HEK293 (cell line): ENCODE measurements around the gene ARHGEF4.
"Not testable (repeated sequence)": the region's sequence is repeated elsewhere in the genome, so short reads cannot be mapped to it uniquely, and the experiment has no call there.

Experiments
- CTCF ChIA-PET: fragments of 350-600 bp; formaldehyde crosslinking; extraction: SDS; loops from one replicate; lab custom pipeline; 2021; ENCODE audit warnings: antibody characterized with exemption; lab: Yijun Ruan, JAX
- POLR2A ChIA-PET: fragments of 300-600 bp; formaldehyde crosslinking; extraction: SDS; loops from one replicate; lab custom pipeline; 2020; ENCODE audit warnings: antibody characterized with exemption, inconsistent platforms; lab: Yijun Ruan, JAX
- H3K27ac ChIP-seq: fragments of 200-500 bp; sonication (Bioruptor generic); 2 replicates; pipeline ENCODE4 v1.5.1; 2014; ENCODE audit warnings: low read depth, low read length, control low read depth, inconsistent platforms; ENCODE audit errors: extremely low read depth
- H3K36me3 ChIP-seq, 2 experiments: fragments of 200-500 bp in 1 of 2; sonication (Bioruptor generic) in 1 of 2; 1 replicate in 1 of 2; 2 replicates in 1 of 2; pipeline ENCODE4 v1.5.1; 2014 to 2017; ENCODE audit warnings: inconsistent platforms in 2 of 2, low read length in 2 of 2; ENCODE audit not compliant: control insufficient read depth in 2 of 2, insufficient read depth in 1 of 2
- H3K4me1 ChIP-seq: fragments of 200-500 bp; sonication (Bioruptor generic); 2 replicates; pipeline ENCODE4 v1.5.1; 2014; ENCODE audit warnings: mild to moderate bottlenecking, low read length, inconsistent platforms; ENCODE audit not compliant: control insufficient read depth, insufficient read depth
- H3K4me3 ChIP-seq: 2 replicates; pipeline ENCODE4 v1.5.1; 2011; ENCODE audit warnings: low read depth, mild to moderate bottlenecking, control low read depth, low read length, moderate library complexity
- H3K9me3 ChIP-seq: fragments of 200-500 bp; sonication (Bioruptor generic); 2 replicates; pipeline ENCODE4 v1.5.1; 2014; ENCODE audit warnings: low read depth, low read length, inconsistent platforms; ENCODE audit not compliant: control insufficient read depth, insufficient read depth
- GLI2 ChIP-seq: fragments of 450-650 bp; formaldehyde crosslinking; IDR thresholded peaks from 2 replicates; pipeline ENCODE4; 2017; ENCODE audit warnings: missing biosample characterization, missing genetic modification characterization, low read depth, borderline replicate concordance
- KLF1 ChIP-seq: fragments of 450-650 bp; formaldehyde crosslinking; IDR thresholded peaks from 2 replicates; pipeline ENCODE4 v1.5.1; 2016; ENCODE audit warnings: missing biosample characterization, missing genetic modification characterization
- SALL2 ChIP-seq: fragments of 450-650 bp; formaldehyde crosslinking; IDR thresholded peaks from 2 replicates; pipeline ENCODE4 v1.5.0; 2017; ENCODE audit warnings: missing biosample characterization, mild to moderate bottlenecking, missing genetic modification characterization, borderline replicate concordance
- TRIM28 ChIP-seq: IDR thresholded peaks from 2 replicates; pipeline ENCODE4 v1.6.1; 2011; ENCODE audit warnings: low read length, control low read depth, borderline replicate concordance
- YY1 ChIP-seq: fragments of 450-650 bp; formaldehyde crosslinking; IDR thresholded peaks from 2 replicates; pipeline ENCODE4 v1.5.1; 2018; ENCODE audit warnings: missing biosample characterization, missing genetic modification characterization
- YY2 ChIP-seq: fragments of 450-650 bp; formaldehyde crosslinking; IDR thresholded peaks from 2 replicates; pipeline ENCODE4 v1.5.1; 2016; ENCODE audit warnings: missing biosample characterization, missing genetic modification characterization
- ZNF140 ChIP-seq: fragments of 450-650 bp; formaldehyde crosslinking; IDR thresholded peaks from 2 replicates; pipeline ENCODE4 v1.5.1; 2016; ENCODE audit warnings: missing biosample characterization, missing genetic modification characterization
- ZNF184 ChIP-seq: fragments of 450-650 bp; IDR thresholded peaks from 2 replicates; pipeline ENCODE4 v1.5.1; 2018; ENCODE audit warnings: missing biosample characterization, mild to moderate bottlenecking, missing genetic modification characterization
- ZNF214 ChIP-seq: fragments of 450-650 bp; formaldehyde crosslinking; IDR thresholded peaks from 2 replicates; pipeline ENCODE4 v1.5.1; 2017; ENCODE audit warnings: missing biosample characterization, mild to moderate bottlenecking, missing genetic modification characterization, borderline replicate concordance
- ZNF239 ChIP-seq: fragments of 450-650 bp; formaldehyde crosslinking; IDR thresholded peaks from 2 replicates; pipeline ENCODE4 v1.5.1; 2016; ENCODE audit warnings: missing biosample characterization, missing genetic modification characterization
- ZNF366 ChIP-seq: fragments of 450-650 bp; formaldehyde crosslinking; conservative IDR thresholded peaks from 2 replicates; pipeline ENCODE4 v1.5.1; 2016; ENCODE audit warnings: missing biosample characterization, missing genetic modification characterization
- ZNF391 ChIP-seq: fragments of 450-650 bp; formaldehyde crosslinking; IDR thresholded peaks from 2 replicates; pipeline ENCODE4 v1.5.1; 2016; ENCODE audit warnings: low read depth, missing biosample characterization, missing genetic modification characterization, borderline replicate concordance
- ZNF529 ChIP-seq: fragments of 450-650 bp; formaldehyde crosslinking; IDR thresholded peaks from 2 replicates; pipeline ENCODE4 v1.5.1; 2017; ENCODE audit warnings: missing genetic modification characterization, missing biosample characterization; ENCODE audit not compliant: insufficient replicate concordance
- ZNF530 ChIP-seq: fragments of 450-650 bp; formaldehyde crosslinking; IDR thresholded peaks from 2 replicates; pipeline ENCODE4 v1.5.1; 2016; ENCODE audit warnings: low read depth, missing biosample characterization, missing genetic modification characterization
- ZNF596 ChIP-seq: fragments of 450-650 bp; IDR thresholded peaks from 2 replicates; pipeline ENCODE4 v1.5.0; 2018; ENCODE audit warnings: missing biosample characterization, mild to moderate bottlenecking, missing genetic modification characterization, moderate library complexity
- ZNF658 ChIP-seq: fragments of 450-650 bp; formaldehyde crosslinking; IDR thresholded peaks from 2 replicates; pipeline ENCODE4; 2016; ENCODE audit warnings: missing biosample characterization, missing genetic modification characterization
- ZSCAN30 ChIP-seq: fragments of 450-650 bp; IDR thresholded peaks from 2 replicates; pipeline ENCODE4 v1.5.1; 2018; ENCODE audit warnings: missing biosample characterization, mild to moderate bottlenecking, missing genetic modification characterization, moderate library complexity
- TF ChIP-seq, protein P1 (sequence below): fragments of 450-650 bp; formaldehyde crosslinking; IDR thresholded peaks from 2 replicates; pipeline ENCODE4 v1.5.1; 2017; ENCODE audit warnings: missing biosample characterization, mild to moderate bottlenecking, missing genetic modification characterization, moderate library complexity
- TF ChIP-seq, protein P2 (sequence below): fragments of 450-650 bp; formaldehyde crosslinking; IDR thresholded peaks from 2 replicates; pipeline ENCODE4 v1.5.1; 2016; ENCODE audit warnings: missing biosample characterization, missing genetic modification characterization
- TF ChIP-seq, protein P3 (sequence below): sonication (generic); formaldehyde crosslinking; IDR thresholded peaks from 2 replicates; pipeline ENCODE4 v1.8.1; 2022; ENCODE audit warnings: mild to moderate bottlenecking, moderate library complexity, missing genetic modification reagents

The ARHGEF4 gene

DNA sequence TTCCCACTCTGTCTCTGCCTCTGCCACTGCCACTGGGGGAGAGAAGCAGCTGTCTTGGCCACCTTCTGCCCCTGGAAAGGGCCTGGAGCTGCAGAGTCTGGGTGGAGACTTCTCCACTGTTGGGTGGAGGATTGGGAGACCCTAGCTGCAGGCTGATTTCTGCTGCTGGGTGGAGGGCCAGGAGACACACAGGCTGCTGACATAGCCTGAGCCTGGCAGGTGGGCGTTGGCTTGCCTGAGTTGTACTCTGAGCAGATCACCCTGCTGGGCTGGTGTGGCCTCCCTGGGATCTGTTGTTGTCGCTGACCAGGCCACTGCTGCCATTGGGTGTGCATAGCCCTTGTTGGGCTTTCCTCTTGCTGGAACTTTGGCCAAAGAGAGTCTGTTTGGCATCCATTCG, 64.3 kb downstream of the ARHGEF4 start (continued):
- no peak for TF ChIP-seq ZNF391 (tag by site-specific recombination)

DNA sequence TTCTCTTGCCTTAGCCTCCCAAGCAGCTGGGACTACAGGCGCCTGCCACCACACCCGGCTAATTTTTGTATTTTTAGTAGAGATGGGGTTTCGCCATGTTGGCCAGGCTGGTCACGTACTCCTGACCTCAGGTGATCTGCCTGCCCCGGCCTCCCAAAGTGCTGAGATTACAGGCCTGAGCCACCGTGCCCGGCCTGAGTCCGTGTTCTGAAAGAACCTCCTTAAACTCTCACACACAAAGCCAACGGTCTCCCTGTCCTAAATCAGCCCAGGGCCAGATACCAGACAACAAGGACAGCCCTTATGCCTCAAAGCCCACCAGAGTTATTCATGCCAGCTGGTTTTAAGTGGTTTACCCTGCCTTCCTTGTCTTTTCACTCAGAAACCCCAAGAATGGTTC, 64.9 kb downstream of the ARHGEF4 start:
- not testable (repeated sequence) for H3K4me1 ChIP-seq

DNA sequence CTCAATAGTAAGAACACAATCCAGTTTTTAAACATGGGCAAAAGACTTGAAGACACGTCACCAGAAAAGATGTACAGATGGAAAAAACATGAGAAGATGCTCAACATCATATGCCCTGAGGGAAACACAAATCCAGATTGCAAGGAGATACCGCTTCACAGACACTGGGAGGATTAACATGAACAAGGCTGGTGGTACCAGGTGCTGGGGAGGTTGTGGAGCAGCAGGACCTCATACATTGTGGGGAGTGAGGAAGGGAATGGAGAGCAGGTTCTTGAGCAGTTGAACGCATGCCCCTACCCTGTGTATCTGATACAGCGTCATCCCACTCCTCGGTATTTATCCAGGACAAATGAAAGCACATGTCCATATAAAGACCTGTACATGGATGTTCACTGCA, 72.1 kb downstream of the ARHGEF4 start:
- no peaks in the 10 kb centered on the region for H3K9me3 ChIP-seq
- CTCF ChIA-PET, result no interaction called here
- TF ChIP-seq ZNF529 (tag by site-specific recombination), result no peak
- no peak for TF ChIP-seq YY1 (tag by site-specific recombination)
- TF ChIP-seq TRIM28, result no peak
- no peak for TF ChIP-seq SALL2 (tag by site-specific recombination)
- no peak for TF ChIP-seq ZSCAN30 (tag by site-specific recombination)
- TF ChIP-seq ZNF214 (tag by site-specific recombination), result no peak
- no peak for TF ChIP-seq ZNF530
- TF ChIP-seq ZNF239 (tag by site-specific recombination), result no peak
- H3K4me1 ChIP-seq, result no peaks in the 10 kb centered on the region
- H3K27ac ChIP-seq, result no peak overlapping the region
- H3K36me3 ChIP-seq, result no peaks in the 10 kb centered on the region
- POLR2A ChIA-PET, result no interaction called here
- no peak overlapping the region for H3K4me3 ChIP-seq

More for the DNA sequence above, 64.9 kb downstream of the ARHGEF4 start:
- H3K4me3 ChIP-seq, H3K27ac ChIP-seq, CTCF ChIA-PET, POLR2A ChIA-PET, H3K9me3 ChIP-seq, H3K36me3 ChIP-seq: not testable (repeated sequence)

DNA sequence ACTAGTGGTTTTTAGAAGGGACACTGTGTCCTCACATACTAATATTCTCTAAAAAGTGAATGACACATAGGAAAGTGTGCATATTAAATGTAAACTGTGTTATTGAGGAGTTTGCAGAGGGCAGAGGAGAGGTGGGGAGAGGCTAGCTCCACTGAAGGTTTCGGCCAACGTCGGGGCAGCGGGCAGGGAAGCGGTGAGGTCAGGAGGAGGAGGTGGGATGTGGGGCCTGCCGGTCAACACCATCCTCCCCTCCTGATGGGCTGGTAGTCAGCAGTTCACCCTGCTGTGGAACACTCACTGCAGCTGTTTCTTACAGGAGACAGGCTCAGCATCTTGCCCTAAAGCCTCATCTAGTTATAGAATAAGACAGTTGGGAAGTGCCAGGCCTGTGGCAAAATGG, 74.2 kb downstream of the ARHGEF4 start:
- TF ChIP-seq, protein P1, sequence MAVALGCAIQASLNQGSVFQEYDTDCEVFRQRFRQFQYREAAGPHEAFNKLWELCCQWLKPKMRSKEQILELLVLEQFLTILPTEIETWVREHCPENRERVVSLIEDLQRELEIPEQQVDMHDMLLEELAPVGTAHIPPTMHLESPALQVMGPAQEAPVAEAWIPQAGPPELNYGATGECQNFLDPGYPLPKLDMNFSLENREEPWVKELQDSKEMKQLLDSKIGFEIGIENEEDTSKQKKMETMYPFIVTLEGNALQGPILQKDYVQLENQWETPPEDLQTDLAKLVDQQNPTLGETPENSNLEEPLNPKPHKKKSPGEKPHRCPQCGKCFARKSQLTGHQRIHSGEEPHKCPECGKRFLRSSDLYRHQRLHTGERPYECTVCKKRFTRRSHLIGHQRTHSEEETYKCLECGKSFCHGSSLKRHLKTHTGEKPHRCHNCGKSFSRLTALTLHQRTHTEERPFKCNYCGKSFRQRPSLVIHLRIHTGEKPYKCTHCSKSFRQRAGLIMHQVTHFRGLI (tag by site-specific recombination), result no peak
- TF ChIP-seq GLI2 (tag by site-specific recombination) (no peak), ZNF140 (no peak), ZNF596 (tag by site-specific recombination) (no peak), ZNF366 (tag by site-specific recombination) (no peak), ZNF658 (tag by site-specific recombination) (no peak), KLF1 (tag by site-specific recombination) (no peak), YY2 (no peak), ZNF184 (tag by site-specific recombination) (no peak)
- TF ChIP-seq, protein P2, sequence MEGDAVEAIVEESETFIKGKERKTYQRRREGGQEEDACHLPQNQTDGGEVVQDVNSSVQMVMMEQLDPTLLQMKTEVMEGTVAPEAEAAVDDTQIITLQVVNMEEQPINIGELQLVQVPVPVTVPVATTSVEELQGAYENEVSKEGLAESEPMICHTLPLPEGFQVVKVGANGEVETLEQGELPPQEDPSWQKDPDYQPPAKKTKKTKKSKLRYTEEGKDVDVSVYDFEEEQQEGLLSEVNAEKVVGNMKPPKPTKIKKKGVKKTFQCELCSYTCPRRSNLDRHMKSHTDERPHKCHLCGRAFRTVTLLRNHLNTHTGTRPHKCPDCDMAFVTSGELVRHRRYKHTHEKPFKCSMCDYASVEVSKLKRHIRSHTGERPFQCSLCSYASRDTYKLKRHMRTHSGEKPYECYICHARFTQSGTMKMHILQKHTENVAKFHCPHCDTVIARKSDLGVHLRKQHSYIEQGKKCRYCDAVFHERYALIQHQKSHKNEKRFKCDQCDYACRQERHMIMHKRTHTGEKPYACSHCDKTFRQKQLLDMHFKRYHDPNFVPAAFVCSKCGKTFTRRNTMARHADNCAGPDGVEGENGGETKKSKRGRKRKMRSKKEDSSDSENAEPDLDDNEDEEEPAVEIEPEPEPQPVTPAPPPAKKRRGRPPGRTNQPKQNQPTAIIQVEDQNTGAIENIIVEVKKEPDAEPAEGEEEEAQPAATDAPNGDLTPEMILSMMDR (tag by site-specific recombination), result no peak
- TF ChIP-seq, protein P3, sequence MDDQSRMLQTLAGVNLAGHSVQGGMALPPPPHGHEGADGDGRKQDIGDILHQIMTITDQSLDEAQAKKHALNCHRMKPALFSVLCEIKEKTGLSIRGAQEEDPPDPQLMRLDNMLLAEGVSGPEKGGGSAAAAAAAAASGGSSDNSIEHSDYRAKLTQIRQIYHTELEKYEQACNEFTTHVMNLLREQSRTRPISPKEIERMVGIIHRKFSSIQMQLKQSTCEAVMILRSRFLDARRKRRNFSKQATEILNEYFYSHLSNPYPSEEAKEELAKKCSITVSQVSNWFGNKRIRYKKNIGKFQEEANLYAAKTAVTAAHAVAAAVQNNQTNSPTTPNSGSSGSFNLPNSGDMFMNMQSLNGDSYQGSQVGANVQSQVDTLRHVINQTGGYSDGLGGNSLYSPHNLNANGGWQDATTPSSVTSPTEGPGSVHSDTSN, result no peak
- H3K4me1 ChIP-seq, result no peaks in the 10 kb centered on the region
- H3K36me3 ChIP-seq, result no peaks in the 10 kb centered on the region
- CTCF ChIA-PET, result no interaction called here
- no peak overlapping the region for H3K27ac ChIP-seq
- H3K4me3 ChIP-seq, result no peak overlapping the region
- POLR2A ChIA-PET, result no interaction called here
- no peaks in the 10 kb centered on the region for H3K9me3 ChIP-seq
